ENCODE results near the gene PPP2R5C. TPM values are rescaled to one million over a fixed set of nuclear protein-coding genes. Genes with fewer than 3 reads are reported as not detected.
"Not testable (repeated sequence)": the region's sequence is repeated elsewhere in the genome, so short reads cannot be mapped to it uniquely, and the experiment has no call there.

Gene PPP2R5C
- total RNA-seq, 1 donor from 2014 or later, result 170 TPM

DNA sequence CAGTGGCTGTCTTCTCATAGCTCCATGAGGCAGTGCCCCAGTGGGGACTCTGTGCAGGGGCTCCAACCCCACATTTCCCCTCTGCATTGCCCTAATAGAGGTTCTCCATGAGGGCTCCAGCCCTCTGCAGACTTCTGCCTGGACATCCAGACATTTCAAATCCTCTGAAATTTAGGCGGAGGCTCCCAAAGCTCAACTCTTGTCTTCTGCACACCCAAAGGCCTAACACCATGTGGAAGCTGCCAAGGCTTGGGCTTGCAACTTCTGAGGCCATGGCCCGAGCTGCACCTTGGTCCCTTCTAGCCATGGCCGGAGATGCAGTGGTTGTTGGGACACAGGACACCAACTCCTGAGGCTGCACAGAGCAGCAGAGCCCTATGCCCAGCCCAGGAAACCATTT lies 20.5 kb upstream of the PPP2R5C start:
- Mint-ChIP-seq H3K36me3 (ENCODE audit: low read depth) (peaks cover 12% of the 10 kb centered on the region), H3K27me3 (ENCODE audit: low read depth) (peaks cover 6% of the 10 kb centered on the region)

DNA sequence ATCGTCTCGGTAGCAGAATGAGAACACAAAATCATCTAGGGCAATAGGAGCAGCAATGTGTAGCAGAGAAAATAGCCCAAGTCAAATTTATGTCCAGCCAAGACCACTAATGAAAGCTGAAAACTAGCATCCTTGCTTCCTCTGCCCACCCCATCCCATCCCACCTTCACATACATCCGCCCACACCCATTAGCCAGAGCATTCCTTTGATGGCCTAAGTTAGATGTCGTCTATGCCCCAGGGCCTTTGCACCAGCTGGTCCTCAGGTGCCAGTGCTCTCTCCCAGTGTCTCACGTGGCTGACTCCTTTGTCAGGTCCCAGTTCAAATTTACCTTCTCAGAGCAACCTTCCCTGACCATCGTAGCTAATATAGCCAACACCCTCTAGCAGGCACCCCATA lies 17.8 kb upstream of the PPP2R5C start:
- intact Hi-C loops (cut with micrococcal nuclease), result no loop called here
- H3K36me3 Mint-ChIP-seq (ENCODE audit: low read depth), result peaks cover 12% of the 10 kb centered on the region
- no peak overlapping the region for H3K27ac Mint-ChIP-seq
- peaks cover 34% of the 10 kb centered on the region for H3K9me3 Mint-ChIP-seq
- H3K27me3 Mint-ChIP-seq (ENCODE audit: low read depth), result peaks cover 32% of the 10 kb centered on the region
- DNase-seq (ENCODE audit: low spot score), result no peak
- H3K4me3 Mint-ChIP-seq (ENCODE audit: low read depth), result no peak overlapping the region
- no peaks in the 10 kb centered on the region for H3K4me1 Mint-ChIP-seq (ENCODE audit: low read depth)

More for the DNA sequence above, 20.5 kb upstream of the PPP2R5C start:
- H3K4me1 Mint-ChIP-seq (ENCODE audit: low read depth), result no peaks in the 10 kb centered on the region
- no peak overlapping the region for H3K27ac Mint-ChIP-seq
- peaks cover 34% of the 10 kb centered on the region for H3K9me3 Mint-ChIP-seq
- DNase-seq (ENCODE audit: low spot score), result peak; percentile 6
- intact Hi-C loops (cut with micrococcal nuclease), result no loop called here
- H3K4me3 Mint-ChIP-seq (ENCODE audit: low read depth), result no peak overlapping the region

DNA sequence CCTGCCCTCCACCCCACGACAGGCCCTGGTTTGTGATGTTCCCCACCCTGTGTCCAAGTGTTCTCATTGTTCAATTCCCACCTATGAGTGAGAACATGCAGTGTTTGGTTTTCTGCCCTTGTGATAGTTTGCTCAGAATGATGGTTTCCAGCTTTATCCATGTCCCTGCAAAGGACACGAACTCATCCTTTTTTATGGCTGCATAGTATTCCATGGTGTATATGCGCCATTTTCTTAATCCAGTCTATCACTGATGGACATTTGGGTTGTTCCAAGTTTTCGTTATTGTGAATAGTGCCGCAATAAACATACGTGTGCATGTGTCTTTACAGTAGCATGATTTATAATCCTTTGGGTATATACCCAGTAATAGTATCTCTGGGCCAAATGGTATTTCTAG lies 17.1 kb upstream of the PPP2R5C start:
- H3K4me3 Mint-ChIP-seq (ENCODE audit: low read depth); H3K27ac Mint-ChIP-seq; intact Hi-C loops (cut with micrococcal nuclease); H3K4me1 Mint-ChIP-seq (ENCODE audit: low read depth); DNase-seq (ENCODE audit: low spot score): not testable (repeated sequence)
- Mint-ChIP-seq H3K36me3 (ENCODE audit: low read depth) (peaks cover 12% of the 10 kb centered on the region), H3K27me3 (ENCODE audit: low read depth) (peaks cover 37% of the 10 kb centered on the region), H3K9me3 (peaks cover 34% of the 10 kb centered on the region)

DNA sequence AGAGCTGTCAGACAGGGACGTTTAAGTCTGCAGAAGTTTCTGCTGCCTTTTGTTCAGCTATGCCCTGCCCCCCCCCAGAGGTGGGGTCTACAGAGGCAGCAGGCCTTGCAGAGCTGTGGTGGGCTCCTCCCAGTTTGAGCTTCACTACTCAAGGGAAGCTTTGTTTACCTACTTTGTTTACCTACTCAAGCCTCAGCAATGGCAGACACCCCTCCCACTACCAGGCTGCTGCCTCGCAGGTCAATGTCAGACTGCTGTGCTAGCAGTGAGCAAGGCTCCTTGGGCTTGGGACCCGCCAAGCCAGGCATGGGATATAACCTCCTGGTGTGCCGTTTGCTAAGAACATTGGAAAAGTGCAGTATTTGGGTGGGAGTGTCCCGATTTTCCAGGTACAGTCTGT lies 11.8 kb upstream of the PPP2R5C start:
- H3K4me3 Mint-ChIP-seq (ENCODE audit: low read depth); DNase-seq (ENCODE audit: low spot score); H3K27ac Mint-ChIP-seq; H3K4me1 Mint-ChIP-seq (ENCODE audit: low read depth); intact Hi-C loops (cut with micrococcal nuclease); H3K36me3 Mint-ChIP-seq (ENCODE audit: low read depth): not testable (repeated sequence)
- peaks cover 18% of the 10 kb centered on the region for H3K9me3 Mint-ChIP-seq
- H3K27me3 Mint-ChIP-seq (ENCODE audit: low read depth), result peaks cover 66% of the 10 kb centered on the region

DNA sequence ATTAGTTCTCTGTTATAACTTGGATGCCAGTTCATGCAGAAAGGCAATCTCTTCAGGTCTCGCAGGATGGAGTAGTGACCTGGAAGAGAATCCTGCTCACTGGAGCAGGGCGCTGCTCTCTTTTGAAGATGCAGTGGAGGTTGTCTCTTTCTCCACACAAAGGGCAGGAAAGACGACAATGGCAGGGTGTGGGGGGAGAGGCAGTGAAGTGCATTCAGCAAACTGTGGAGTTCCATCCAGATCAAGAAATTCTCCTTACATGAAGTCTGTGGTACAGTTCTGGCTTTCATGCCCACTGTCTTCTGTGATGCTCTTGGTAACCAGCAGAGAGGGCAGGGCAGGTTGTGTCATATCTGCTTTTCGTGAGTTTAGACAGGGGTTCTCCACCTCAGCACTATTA lies 6.6 kb upstream of the PPP2R5C start:
- no peak overlapping the region for H3K27ac Mint-ChIP-seq
- peaks cover 18% of the 10 kb centered on the region for H3K9me3 Mint-ChIP-seq
- DNase-seq (ENCODE audit: low spot score), result no peak
- no peak overlapping the region for H3K4me3 Mint-ChIP-seq (ENCODE audit: low read depth)
- H3K27me3 Mint-ChIP-seq (ENCODE audit: low read depth), result peaks cover 46% of the 10 kb centered on the region
- intact Hi-C loops (cut with micrococcal nuclease), result no loop called here
- H3K36me3 Mint-ChIP-seq (ENCODE audit: low read depth), result no peaks in the 10 kb centered on the region
- peaks cover 2% of the 10 kb centered on the region for H3K4me1 Mint-ChIP-seq (ENCODE audit: low read depth)

DNA sequence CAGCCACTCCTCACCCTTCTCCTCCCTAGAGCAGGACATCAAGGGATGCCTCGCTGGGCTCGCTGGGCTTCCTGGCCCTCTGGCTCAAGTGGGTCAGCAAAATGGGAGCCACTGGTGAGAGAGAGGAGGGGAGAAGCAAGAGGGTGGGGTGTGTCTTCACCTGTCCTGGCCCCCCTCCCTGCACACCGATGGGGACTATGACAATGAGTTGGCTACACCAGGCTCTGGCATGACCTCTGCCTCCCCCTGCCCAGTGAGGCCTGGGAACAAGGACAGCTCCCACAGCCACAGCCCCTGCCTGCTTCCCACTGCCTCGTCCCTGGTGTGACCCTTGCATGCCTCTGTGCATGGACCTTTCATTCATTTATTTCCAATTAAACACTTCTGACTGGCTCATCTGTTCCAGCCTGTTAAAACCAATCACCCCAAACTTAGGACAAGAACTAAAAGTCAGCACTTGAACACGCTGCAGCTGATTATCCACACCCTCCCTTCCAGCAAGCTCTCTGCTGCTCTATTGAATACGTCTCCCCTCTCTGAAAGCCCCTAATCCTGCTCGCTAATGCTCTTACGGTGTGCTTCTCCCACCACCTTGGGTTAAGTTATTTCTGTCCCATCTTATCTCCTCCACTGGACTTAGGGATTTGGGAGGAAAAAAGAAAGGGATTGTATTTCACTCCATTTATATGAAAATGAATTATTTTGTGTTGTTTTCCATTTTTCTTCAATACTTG lies 5.8 kb upstream of the PPP2R5C start:
- H3K36me3 Mint-ChIP-seq (ENCODE audit: low read depth), result no peaks in the 10 kb centered on the region
- peaks cover 41% of the 10 kb centered on the region for H3K27me3 Mint-ChIP-seq (ENCODE audit: low read depth)

DNA sequence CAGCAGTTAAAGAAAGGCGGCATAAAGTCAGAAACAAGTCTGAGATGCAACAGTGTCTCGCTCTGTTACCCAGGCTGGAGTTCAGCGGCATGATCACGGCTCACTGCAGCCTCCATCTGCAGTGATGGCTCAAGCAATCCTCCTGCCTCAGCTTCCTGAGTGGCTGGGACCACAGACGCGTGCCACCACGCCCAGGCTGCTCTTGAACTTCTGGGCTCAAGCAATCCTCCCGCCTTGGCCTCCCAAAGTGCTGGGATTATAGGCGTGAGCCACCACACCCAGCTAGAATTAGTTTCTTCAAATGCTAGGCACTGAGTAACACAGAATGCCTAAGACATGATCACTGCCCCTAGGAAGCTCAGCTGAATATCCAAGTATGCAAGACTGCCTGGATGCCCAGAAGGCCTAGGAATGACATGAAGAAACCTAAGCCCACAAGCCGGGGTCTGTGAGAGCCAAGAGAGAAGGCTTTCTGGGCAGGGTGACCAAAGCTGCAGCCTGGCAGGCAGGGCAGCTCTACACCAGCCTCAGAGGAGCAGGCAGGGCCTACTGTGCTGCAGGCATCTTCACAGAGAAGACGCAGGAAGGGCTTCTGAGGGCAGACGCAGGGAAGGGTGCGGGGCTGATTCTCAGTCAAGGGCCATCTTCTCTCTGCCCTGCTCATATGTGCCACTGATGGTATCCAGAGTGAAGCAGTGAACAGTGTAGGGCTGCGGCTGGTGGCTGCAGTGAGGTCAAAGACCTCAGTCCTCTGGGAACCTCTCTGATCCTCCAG lies 4.3 kb upstream of the PPP2R5C start:
- no peak for DNase-seq (ENCODE audit: low spot score)
- no peak overlapping the region for H3K4me3 Mint-ChIP-seq (ENCODE audit: low read depth)
- H3K27me3 Mint-ChIP-seq (ENCODE audit: low read depth), result peaks cover 30% of the 10 kb centered on the region
- H3K9me3 Mint-ChIP-seq, result peaks cover 13% of the 10 kb centered on the region
- H3K36me3 Mint-ChIP-seq (ENCODE audit: low read depth), result no peaks in the 10 kb centered on the region
- peaks cover 5% of the 10 kb centered on the region for H3K4me1 Mint-ChIP-seq (ENCODE audit: low read depth)
- H3K27ac Mint-ChIP-seq, result no peak overlapping the region
- intact Hi-C loops (cut with micrococcal nuclease), result no loop called here

More for the DNA sequence above, 5.8 kb upstream of the PPP2R5C start:
- intact Hi-C loops (cut with micrococcal nuclease), result no loop called here
- H3K9me3 Mint-ChIP-seq, result peaks cover 18% of the 10 kb centered on the region
- no peak overlapping the region for H3K27ac Mint-ChIP-seq
- DNase-seq (ENCODE audit: low spot score), result no peak
- H3K4me1 Mint-ChIP-seq (ENCODE audit: low read depth), result peaks cover 5% of the 10 kb centered on the region
- H3K4me3 Mint-ChIP-seq (ENCODE audit: low read depth), result no peak overlapping the region

DNA sequence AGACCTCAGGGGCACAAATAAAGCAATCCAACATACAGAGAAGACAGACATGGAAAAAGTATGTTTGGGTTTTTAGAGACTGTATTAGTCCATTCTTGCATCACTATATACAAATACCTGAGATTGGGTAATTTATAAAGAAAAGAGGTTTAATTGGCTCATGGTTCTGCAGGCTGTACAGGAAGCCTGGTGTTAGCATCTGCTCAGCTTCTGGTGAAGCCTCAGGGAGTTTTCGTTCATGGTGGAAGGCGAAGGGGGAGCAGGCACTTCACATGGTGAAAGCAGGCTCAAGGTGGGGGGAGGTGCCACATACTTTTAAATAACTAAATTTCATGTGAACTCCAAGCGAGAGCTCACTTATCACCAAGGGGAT lies 3.7 kb upstream of the PPP2R5C start:
- Mint-ChIP-seq H3K27me3 (ENCODE audit: low read depth) (peaks cover 25% of the 10 kb centered on the region), H3K27ac (no peak overlapping the region), H3K4me3 (ENCODE audit: low read depth) (no peak overlapping the region), H3K9me3 (peaks cover 8% of the 10 kb centered on the region), H3K4me1 (ENCODE audit: low read depth) (peaks cover 10% of the 10 kb centered on the region), H3K36me3 (ENCODE audit: low read depth) (peaks cover 3% of the 10 kb centered on the region)
- DNase-seq (ENCODE audit: low spot score), result no peak
- intact Hi-C loops (cut with micrococcal nuclease), result no loop called here

DNA sequence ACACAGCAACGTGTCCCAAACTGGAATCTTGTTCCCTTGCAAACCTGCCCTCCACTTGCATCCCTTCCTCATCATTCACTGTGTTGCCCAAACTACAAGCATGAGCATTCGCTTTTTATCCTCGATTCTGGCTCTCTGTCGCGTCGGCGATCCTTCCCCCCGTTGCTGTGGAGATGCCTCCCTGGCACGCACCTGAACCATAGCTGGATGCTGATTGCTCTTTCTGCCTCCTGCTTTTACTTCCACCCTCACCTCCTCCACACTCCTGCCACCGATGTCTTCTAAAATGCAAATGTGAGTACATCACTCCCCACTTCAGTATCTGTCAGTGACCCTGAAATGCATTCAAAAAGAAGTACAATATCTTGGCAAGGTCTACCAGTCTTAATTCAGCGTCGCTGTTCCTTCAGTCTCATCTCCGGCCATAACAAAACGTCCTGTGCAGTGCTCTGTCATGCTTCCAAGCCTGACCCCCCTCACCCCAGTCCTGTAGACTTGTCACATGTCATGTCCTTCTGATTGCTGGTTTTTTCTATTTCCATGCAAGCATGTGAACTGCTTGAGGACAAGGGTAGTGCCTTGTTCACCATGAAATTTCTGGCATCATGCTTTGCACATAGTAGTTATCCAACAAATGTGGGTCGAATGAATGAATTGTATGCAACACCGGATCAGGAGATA lies 2.5 kb upstream of the PPP2R5C start:
- H3K27ac Mint-ChIP-seq, result no peak overlapping the region
- peaks cover 8% of the 10 kb centered on the region for H3K36me3 Mint-ChIP-seq (ENCODE audit: low read depth)
- peaks cover 16% of the 10 kb centered on the region for H3K4me1 Mint-ChIP-seq (ENCODE audit: low read depth)
- H3K9me3 Mint-ChIP-seq, result no peaks in the 10 kb centered on the region
- no peak overlapping the region for H3K4me3 Mint-ChIP-seq (ENCODE audit: low read depth)
- peaks cover 21% of the 10 kb centered on the region for H3K27me3 Mint-ChIP-seq (ENCODE audit: low read depth)
- intact Hi-C loops (cut with micrococcal nuclease), result no loop called here
- DNase-seq (ENCODE audit: low spot score), result no peak

DNA sequence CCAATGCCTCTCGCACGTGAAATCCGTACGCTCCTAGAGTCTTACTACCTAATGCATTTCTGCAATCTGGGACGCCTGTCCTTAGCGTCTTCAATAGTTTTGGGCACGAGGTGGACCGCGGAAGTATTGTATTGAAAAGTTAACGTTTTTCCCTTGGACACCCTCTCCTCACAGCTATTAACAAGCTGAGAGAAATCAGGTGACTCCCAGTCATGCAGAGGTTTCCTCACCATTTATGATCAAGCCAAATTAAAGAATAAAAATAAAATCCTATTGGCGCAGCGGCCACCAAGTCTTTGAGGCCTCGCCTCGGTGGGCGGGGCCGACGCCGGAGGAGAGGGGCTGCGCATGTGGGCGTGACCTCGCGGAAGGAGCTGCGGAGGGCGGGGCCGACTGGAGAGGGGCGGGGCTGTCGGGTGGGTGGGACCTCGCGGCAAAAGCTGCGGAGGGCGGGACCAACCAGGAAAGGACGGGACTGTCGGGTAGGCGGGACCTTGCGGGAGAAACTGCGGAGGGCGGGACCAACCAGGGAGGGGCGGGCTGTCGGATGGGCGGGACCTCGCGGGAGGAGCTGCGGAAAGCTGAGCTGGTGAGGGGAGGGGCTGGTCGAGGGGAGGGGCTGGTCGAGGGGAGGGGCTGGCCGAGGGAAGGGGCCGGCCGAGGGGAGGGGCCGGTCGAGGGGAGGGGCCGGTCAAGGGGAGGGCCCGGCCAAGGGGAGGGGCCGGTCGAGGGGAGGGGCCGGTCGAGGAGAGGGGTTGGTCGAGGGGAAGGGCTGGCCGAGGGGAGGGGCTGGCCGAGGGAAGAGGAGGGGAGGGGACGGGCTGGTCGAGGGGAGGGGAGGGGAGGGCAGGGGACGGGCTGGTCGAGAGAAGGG lies 1.1 kb upstream of the PPP2R5C start:
- Mint-ChIP-seq H3K4me3 (ENCODE audit: low read depth) (peak overlapping the region; percentile 43), H3K36me3 (ENCODE audit: low read depth) (peaks cover 17% of the 10 kb centered on the region)
- intact Hi-C loops (cut with micrococcal nuclease), result loop anchor here (1.0 to 2.0 kb wide), 3 partner anchors 30 to 188 kb away; no protein-coding TSS in a partner anchor

DNA sequence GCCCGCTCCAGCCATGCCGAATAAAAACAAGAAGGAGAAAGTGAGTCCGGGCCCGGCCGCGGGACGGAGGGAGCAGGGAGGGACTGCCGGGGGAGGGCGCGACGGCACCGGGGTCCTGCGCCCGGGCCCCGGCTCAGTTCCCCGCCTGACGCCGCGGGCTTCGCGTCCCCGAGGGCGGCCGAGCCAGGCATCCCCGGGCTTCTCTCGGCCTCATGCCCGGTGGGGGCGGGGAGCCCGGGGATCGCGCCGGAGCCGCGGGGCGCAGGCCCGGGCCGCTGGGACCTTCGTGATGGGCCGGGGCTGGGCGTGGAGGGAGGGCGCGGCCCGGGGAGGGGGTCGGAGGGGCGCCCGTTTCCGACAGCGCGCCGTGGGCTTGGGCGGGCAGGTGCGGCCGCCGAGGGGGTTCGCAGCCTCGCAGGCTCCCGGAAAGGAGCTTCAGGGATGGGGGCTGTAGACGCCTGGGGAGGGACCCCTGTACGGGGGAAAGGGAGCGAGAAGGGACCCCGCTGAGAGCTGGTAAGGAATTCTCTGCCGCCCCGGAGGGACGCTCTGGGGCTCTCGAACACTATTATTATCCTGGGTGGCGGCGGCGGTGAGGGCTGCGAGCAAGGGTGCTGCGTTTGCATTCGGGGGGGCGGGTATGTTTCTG lies 496 bp downstream of the PPP2R5C start:
- peaks cover 5% of the 10 kb centered on the region for H3K27me3 Mint-ChIP-seq (ENCODE audit: low read depth)
- H3K36me3 Mint-ChIP-seq (ENCODE audit: low read depth), result peaks cover 27% of the 10 kb centered on the region
- intact Hi-C loops (cut with micrococcal nuclease), result loop anchor here (1.0 to 2.0 kb wide), 3 partner anchors 31 to 55 kb away; no protein-coding TSS in a partner anchor
- H3K4me3 Mint-ChIP-seq (ENCODE audit: low read depth), result peak overlapping the region; percentile 84
- no peak for DNase-seq (ENCODE audit: low spot score)
- H3K4me1 Mint-ChIP-seq (ENCODE audit: low read depth), result peaks cover 33% of the 10 kb centered on the region
- H3K9me3 Mint-ChIP-seq, result no peaks in the 10 kb centered on the region
- peak overlapping the region; percentile 39 for H3K27ac Mint-ChIP-seq

More for the DNA sequence above, 1.1 kb upstream of the PPP2R5C start:
- Mint-ChIP-seq H3K27ac (no peak overlapping the region), H3K4me1 (ENCODE audit: low read depth) (peaks cover 28% of the 10 kb centered on the region), H3K9me3 (no peaks in the 10 kb centered on the region), H3K27me3 (ENCODE audit: low read depth) (peaks cover 11% of the 10 kb centered on the region)
- DNase-seq (ENCODE audit: low spot score), result peak; percentile 88

Measured in activated T-helper 2 cell treated with anti-CD3 and anti-CD28 coated beads, Interferon-gamma antibody, Interleukin-2, Interleukin-4, amounts not matched to agents 10 μg/mL and 5 μg/mL and 100 μg/mL, durations not matched to agents 14 hours and 24 hours and 36 hours (primary cell).